TTC549 (cell line): ENCODE measurements around the gene CARS1.

Source experiments
- FAIRE-seq: peaks from 2 replicates; lab custom pipeline; 2012; peaks lifted over from hg19 to GRCh38; lab: Jason Lieb, UNC

The CARS1 gene

GRCh38 chr11:2990617-2991451 lies 66.4 kb downstream of the CARS1 start:
- no peak for FAIRE-seq

- no peak for FAIRE-seq
Measured at GRCh38 chr11:2989551-2989950, 67.7 kb downstream of the CARS1 start.

DNA sequence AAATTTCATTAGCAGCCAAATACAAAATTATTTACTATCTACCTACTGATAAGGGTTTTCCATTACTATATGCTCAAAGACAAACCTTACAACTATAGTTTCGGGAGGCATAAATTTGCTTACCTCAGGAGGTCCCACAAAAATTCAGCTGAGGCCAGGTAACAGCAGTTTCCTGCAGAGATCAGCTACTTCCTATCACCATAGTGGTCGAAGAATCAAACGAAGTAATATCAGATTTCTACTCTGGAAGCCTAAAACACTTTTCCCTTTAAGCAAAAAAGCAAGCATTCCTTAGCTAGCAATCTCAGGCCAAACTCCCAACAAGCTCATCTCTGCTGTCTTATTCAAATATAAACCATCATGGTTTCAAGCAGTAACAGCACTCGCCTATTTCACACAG lies 68.2 kb downstream of the CARS1 start:
- FAIRE-seq: no peak

DNA sequence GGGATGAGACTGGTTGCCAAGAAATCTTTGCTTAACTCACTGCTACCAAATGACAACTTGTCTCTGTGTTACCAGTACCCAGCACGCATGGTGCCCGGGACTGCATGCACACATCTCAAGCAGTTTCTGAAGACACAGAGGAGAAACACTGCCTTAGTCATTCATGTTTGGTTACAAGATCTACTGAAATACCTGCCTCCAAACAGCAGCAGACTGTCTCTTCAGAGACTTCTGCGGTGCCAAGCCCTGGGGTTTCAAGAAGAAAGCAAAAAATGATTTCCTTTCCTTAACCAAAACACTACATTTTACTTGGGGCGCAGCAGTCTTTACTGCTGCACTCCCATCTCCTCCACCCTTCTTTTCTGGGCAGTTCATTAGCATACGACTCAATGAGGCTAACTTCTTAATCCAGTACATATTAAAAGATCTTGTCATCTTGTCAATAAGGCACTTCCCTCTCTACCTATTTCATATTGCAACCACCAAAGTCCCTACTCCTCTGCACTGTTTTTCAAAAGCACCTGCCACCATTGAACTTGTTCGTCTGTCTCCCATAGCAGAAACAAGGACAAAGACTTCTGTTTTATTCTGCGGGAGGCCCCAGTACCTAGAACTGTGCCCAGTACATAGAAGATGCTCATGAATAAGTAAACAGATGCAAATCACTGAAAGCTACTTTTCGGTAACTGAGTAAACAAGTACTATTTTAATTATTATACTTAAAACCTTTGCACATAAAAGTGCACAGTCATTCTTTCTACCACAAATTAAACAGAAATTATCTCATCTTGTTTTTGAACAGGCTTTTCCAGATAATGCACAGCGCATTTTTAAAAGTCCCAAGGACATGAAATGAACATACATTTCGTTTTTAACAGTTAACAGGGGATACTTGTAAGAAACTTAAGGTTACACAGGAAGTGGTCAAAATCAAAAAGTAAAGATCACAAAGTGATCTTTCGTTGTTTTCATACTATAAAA lies 69.1 kb downstream of the CARS1 start:
- FAIRE-seq: no peak

- FAIRE-seq: no peak
Measured at GRCh38 chr11:2983908-2984307, 73.3 kb downstream of the CARS1 start.

GRCh38 chr11:2982214-2982613 lies 75.0 kb downstream of the CARS1 start:
- FAIRE-seq: no peak

DNA sequence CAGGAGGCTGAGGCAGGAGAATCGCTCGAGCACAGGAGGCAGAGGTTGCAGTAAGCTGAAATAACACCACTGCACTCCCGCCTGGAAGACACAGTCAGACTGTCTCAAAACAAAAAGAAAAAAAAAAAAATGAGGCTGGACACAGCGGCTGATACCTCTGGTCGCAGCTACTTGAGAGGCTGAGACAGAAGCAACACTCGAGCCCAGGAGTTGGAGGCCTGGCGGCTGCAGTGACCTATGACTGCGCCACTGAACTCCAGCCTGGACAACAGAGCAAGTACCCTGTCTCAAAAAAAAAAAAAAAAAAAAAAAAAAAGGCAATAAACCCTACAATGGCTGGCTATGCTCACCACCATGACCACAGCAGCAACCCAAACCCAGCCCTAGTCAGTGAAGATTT lies 76.1 kb downstream of the CARS1 start:
- FAIRE-seq: no peak

DNA sequence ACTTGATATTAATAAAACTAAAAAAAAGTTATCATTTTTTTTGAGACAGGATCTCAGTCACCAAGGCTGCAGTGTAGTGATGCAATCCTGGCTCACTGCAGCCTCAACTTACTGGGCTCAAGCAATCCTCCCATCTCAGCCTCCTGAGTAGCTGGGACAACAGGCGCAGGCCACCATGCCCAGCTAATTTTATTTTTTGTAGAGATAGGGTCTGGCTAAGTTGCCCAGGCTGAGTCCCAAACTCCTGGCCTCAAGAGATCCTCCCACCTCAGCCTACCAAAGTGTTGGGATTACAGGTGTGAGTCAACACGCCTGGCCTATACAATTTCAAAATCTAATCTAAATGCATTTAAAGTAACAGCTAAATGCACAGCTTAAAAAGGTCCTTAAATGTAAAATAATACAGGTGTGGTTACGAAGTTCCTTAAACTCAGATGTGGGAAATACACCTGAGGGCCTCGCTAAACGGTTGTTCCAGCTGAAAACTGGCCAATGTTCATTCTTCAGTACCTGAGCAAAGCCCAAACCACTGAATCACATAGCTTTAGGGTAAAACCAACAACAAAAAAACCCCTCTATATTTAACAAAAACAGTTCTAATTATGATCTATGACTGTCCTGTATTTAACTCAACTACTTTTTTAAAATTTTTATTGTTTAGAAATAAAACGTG lies 76.9 kb downstream of the CARS1 start:
- no peak for FAIRE-seq

- no peak for FAIRE-seq
Measured at GRCh38 chr11:2977113-2977512, 80.1 kb downstream of the CARS1 start.

GRCh38 chr11:2976294-2977063 lies 80.7 kb downstream of the CARS1 start:
- no peak for FAIRE-seq

- FAIRE-seq: no peak
Measured at GRCh38 chr11:2975594-2975993, 81.6 kb downstream of the CARS1 start.

DNA sequence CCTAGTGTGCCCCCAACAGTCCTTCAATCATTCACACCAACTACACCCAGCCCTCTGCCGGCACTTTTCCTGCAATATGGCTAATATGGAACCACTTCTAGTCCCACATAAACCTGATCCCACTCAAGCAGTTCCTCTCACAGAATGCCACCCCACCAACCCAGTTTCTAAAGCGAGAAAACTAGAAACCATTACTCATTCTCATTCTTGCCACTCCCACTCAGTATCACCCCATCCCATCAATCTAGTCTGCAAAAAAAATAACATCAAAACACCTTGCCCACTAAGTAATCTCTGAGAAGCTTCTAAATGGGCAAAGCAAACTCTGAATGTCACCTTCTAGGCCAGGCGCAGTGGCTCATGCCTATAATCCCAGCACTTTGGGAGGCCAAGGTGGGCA lies 83.0 kb downstream of the CARS1 start:
- no peak for FAIRE-seq

DNA sequence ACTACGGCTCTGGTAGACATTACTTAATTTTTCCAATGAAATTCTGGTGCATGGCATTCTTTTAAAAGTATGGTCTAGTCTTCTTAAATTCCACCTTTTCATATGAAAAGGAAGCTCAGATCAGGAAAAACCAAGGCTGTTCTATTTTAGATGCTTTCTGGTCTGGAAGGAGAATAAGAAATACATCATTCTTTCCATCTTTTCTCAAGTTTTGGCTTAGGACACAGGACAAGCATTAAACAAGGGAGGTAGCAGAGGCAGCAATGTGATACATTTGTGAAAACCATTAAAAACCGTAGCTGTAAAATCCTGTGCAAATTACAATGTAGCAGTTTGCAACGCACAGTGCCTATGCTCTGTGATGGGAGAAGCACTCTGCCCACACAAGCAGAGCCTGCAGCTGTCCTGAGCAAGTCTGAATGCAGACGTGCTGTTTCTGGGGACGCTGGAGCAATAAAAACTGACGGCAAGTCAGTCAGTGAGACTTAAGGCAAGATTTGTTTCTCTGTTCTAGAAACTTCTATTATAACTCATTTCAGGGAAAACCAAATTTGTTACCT lies 88.8 kb downstream of the CARS1 start:
- no peak for FAIRE-seq

GRCh38 chr11:2964782-2965181 lies 92.4 kb downstream of the CARS1 start:
- no peak for FAIRE-seq

- FAIRE-seq: no peak
Measured at GRCh38 chr11:2963761-2964160, 93.5 kb downstream of the CARS1 start.

GRCh38 chr11:2963112-2963754 lies 94.0 kb downstream of the CARS1 start:
- FAIRE-seq: no peak

GRCh38 chr11:2961080-2961479 lies 96.1 kb downstream of the CARS1 start:
- FAIRE-seq: no peak

- no peak for FAIRE-seq
Measured at GRCh38 chr11:2960139-2960538, 97.1 kb downstream of the CARS1 start.

DNA sequence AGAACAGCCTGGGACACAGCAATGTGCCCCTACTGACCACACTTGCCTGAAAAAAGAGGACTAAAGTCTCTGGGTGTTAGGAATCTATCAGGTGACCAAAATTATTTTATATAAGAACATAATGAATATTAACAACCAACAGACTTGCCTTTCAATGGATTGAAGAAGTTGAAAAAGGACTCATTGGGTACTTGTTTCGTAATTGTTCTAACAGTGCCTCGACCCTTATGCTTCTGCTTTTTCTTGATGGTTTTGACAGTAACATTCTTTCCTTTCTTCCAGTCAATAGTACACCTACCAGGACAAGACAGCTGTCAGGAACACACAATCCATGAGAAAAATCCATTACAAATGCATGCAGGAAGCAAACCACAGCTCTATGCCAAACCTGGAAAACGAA lies 99.0 kb downstream of the CARS1 start:
- no peak for FAIRE-seq

- FAIRE-seq: no peak
Measured at GRCh38 chr11:2955906-2956476, 101.2 kb downstream of the CARS1 start.

DNA sequence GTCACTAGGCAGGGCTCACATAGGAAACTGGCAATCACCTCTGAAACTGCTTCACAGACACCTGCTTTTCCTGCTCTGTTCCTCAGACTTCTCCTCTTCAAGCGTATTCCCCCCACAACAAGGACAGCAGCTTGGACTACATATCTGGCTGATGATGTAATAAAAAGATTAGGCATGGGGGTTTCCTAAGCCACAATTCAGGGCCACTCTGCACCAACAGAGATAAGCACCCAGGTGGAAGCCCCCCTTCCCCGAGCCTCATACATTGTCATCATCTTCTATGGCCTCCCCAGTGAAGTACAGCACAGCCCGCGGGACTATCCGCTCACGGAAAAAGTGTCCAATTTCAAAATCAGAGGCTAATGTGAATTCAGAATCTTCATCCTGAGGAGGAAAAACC lies 103.0 kb downstream of the CARS1 start:
- no peak for FAIRE-seq
